Measurements from ENCODE around the gene HPCAL1. TPM values are rescaled to one million over a fixed set of nuclear protein-coding genes. Genes with fewer than 3 reads are reported as not detected.
A peak's percentile ranks its signal among the peaks of the same experiment; 100 is the strongest.

HPCAL1 gene
- total RNA-seq, 1 experiment from 2014 or later: 312 TPM

GRCh38 chr2:10322973-10323372 lies 20.3 kb downstream of the HPCAL1 start:
- Histone ChIP-seq H3K9me2 (replicated peaks; ENCODE audit: low read length) (no peaks in the 10 kb centered on the region), H3K79me2 (ENCODE audit: low read length) (peaks cover 99% of the 10 kb centered on the region), H3K4me1 (ENCODE audit: insufficient read depth, low read length) (peaks cover 15% of the 10 kb centered on the region), H3K36me3 (ENCODE audit: low read depth, low read length) (peaks cover 32% of the 10 kb centered on the region), H3K27ac (ENCODE audit: low read length) (no peak overlapping the region), H3K27me3 (ENCODE audit: low read length) (no peaks in the 10 kb centered on the region), H3K4me2 (ENCODE audit: low read length) (no peak overlapping the region), H4K20me1 (ENCODE audit: low read length) (peaks cover 89% of the 10 kb centered on the region), H2AFZ (ENCODE audit: low read length) (no peak overlapping the region), H3F3A (ENCODE audit: low read length, unreplicated experiment) (no peaks in the 10 kb centered on the region), H3K9ac (ENCODE audit: low read length) (no peak overlapping the region), H3K4me3 (ENCODE audit: low read length) (no peak overlapping the region), H3K9me3 (ENCODE audit: low read length) (no peaks in the 10 kb centered on the region)
- TF ChIP-seq EZH2 (IDR thresholded peaks at IDR 0.05; ENCODE audit: low read length, unreplicated experiment) (no peak), CTCF (conservative IDR thresholded peaks at IDR 0.05; ENCODE audit: low read depth, low read length) (no peak), EZH2phosphoT487 (IDR thresholded peaks at IDR 0.05; ENCODE audit: borderline replicate concordance, low read length) (no peak)
- DNase-seq: no peak
- BruUV-seq (replicated peaks): no TSS peak
- ChIA-PET CTCF (no interaction called here), POLR2A (ENCODE audit: unreplicated experiment) (no interaction called here)
- intact Hi-C loops (cut with micrococcal nuclease): no loop called here
- no peak for ATAC-seq

- no peak for TF ChIP-seq CTCF (conservative IDR thresholded peaks at IDR 0.05; ENCODE audit: low read depth, low read length)
- no peak for TF ChIP-seq EZH2phosphoT487 (IDR thresholded peaks at IDR 0.05; ENCODE audit: borderline replicate concordance, low read length)
- no peak for TF ChIP-seq EZH2 (IDR thresholded peaks at IDR 0.05; ENCODE audit: low read length, unreplicated experiment)
- BruUV-seq (replicated peaks): no TSS peak
- Histone ChIP-seq H3K4me1 (ENCODE audit: insufficient read depth, low read length) (peaks cover 21% of the 10 kb centered on the region), H3K9ac (ENCODE audit: low read length) (no peak overlapping the region), H4K20me1 (ENCODE audit: low read length) (peaks cover 90% of the 10 kb centered on the region), H3K27ac (ENCODE audit: low read length) (no peak overlapping the region), H3K79me2 (ENCODE audit: low read length) (peaks cover 99% of the 10 kb centered on the region), H3K4me3 (ENCODE audit: low read length) (no peak overlapping the region), H3K4me2 (ENCODE audit: low read length) (no peak overlapping the region), H3K36me3 (ENCODE audit: low read depth, low read length) (peaks cover 32% of the 10 kb centered on the region), H3K9me3 (ENCODE audit: low read length) (no peaks in the 10 kb centered on the region), H3F3A (ENCODE audit: low read length, unreplicated experiment) (no peaks in the 10 kb centered on the region), H2AFZ (ENCODE audit: low read length) (no peak overlapping the region), H3K27me3 (ENCODE audit: low read length) (no peaks in the 10 kb centered on the region), H3K9me2 (replicated peaks; ENCODE audit: low read length) (no peaks in the 10 kb centered on the region)
- DNase-seq (no peak), ATAC-seq (no peak)
- ChIA-PET CTCF (no interaction called here), POLR2A (ENCODE audit: unreplicated experiment) (no interaction called here)
- intact Hi-C loops (cut with micrococcal nuclease): no loop called here
Observed at GRCh38 chr2:10323535-10323934, 20.8 kb downstream of the HPCAL1 start.

GRCh38 chr2:10324095-10324832 lies 21.6 kb downstream of the HPCAL1 start:
- Histone ChIP-seq H3K27ac (ENCODE audit: low read length) (no peak overlapping the region), H3K27me3 (ENCODE audit: low read length) (no peaks in the 10 kb centered on the region), H3K9me3 (ENCODE audit: low read length) (no peaks in the 10 kb centered on the region), H3K9ac (ENCODE audit: low read length) (no peak overlapping the region), H4K20me1 (ENCODE audit: low read length) (peaks cover 88% of the 10 kb centered on the region), H3K9me2 (replicated peaks; ENCODE audit: low read length) (no peaks in the 10 kb centered on the region), H2AFZ (ENCODE audit: low read length) (no peak overlapping the region), H3K79me2 (ENCODE audit: low read length) (peaks cover 99% of the 10 kb centered on the region), H3K4me2 (ENCODE audit: low read length) (no peak overlapping the region), H3K36me3 (ENCODE audit: low read depth, low read length) (peaks cover 29% of the 10 kb centered on the region), H3F3A (ENCODE audit: low read length, unreplicated experiment) (no peaks in the 10 kb centered on the region), H3K4me3 (ENCODE audit: low read length) (no peak overlapping the region), H3K4me1 (ENCODE audit: insufficient read depth, low read length) (peaks cover 25% of the 10 kb centered on the region)
- DNase-seq: peak; percentile 14
- CTCF ChIA-PET: no interaction called here
- BruUV-seq (replicated peaks): no TSS peak
- TF ChIP-seq EZH2 (IDR thresholded peaks at IDR 0.05; ENCODE audit: low read length, unreplicated experiment) (no peak), CTCF (conservative IDR thresholded peaks at IDR 0.05; ENCODE audit: low read depth, low read length) (no peak), EZH2phosphoT487 (IDR thresholded peaks at IDR 0.05; ENCODE audit: borderline replicate concordance, low read length) (no peak)
- POLR2A ChIA-PET (ENCODE audit: unreplicated experiment): no interaction called here
- intact Hi-C loops (cut with micrococcal nuclease): no loop called here
- no peak for ATAC-seq
